Measurements from ENCODE around the gene NPB. TPM values are rescaled to one million over a fixed set of nuclear protein-coding genes. Genes with fewer than 3 reads are reported as not detected.

NPB gene
- polyA plus RNA-seq, 1 donor (not counting 4 experiments of a cell fraction or from before 2014, with no cell fraction given): not detected

DNA sequence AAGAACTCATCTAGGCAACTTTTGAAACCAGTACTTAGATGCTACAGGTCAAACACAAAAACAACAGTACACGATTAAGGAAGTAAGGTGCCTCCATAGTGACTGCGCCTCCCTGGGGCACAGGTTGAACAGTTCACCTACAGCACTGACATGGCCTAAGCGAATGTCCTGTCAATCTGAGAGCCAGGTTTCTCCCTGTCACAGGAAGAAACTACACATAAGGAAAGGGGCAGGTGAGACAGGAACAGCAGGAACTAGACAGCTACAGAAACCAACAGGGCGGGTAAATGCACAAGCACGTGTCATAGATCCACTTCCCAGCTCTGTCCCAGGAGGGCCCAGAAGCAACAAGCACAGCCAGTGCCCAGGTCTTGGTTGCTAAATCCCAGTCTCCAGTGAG, 22.9 kb upstream of the NPB start:
- no peaks in the 10 kb centered on the region for H3K9me3 ChIP-seq (ENCODE audit: control insufficient read depth, low read depth, low read length)
- H3K36me3 ChIP-seq (ENCODE audit: control insufficient read depth in 2 of 2, extremely low read depth in 1 of 2, insufficient read depth in 2 of 2, low read length in 2 of 2): peaks cover 7 to 20% of the 10 kb centered on the region in 2 experiments
- H3K9ac ChIP-seq (ENCODE audit: control insufficient read depth, extremely low read depth, insufficient read depth, low read length): no peak overlapping the region
- dilution Hi-C loops (cut with MboI; ENCODE audit: extremely low pct_ligation_motif_present, low sequenced_read_pairs): no loop called here
- no peak overlapping the region for H3K27ac ChIP-seq (ENCODE audit: control insufficient read depth, insufficient read depth, low read length)
- H3K4me2 ChIP-seq (ENCODE audit: control insufficient read depth, extremely low read depth, insufficient read depth, low read depth, low read length): no peak overlapping the region
- H4K20me1 ChIP-seq (ENCODE audit: control insufficient read depth, extremely low read depth, insufficient read depth, low read length): no peaks in the 10 kb centered on the region
- TF ChIP-seq, protein P1, sequence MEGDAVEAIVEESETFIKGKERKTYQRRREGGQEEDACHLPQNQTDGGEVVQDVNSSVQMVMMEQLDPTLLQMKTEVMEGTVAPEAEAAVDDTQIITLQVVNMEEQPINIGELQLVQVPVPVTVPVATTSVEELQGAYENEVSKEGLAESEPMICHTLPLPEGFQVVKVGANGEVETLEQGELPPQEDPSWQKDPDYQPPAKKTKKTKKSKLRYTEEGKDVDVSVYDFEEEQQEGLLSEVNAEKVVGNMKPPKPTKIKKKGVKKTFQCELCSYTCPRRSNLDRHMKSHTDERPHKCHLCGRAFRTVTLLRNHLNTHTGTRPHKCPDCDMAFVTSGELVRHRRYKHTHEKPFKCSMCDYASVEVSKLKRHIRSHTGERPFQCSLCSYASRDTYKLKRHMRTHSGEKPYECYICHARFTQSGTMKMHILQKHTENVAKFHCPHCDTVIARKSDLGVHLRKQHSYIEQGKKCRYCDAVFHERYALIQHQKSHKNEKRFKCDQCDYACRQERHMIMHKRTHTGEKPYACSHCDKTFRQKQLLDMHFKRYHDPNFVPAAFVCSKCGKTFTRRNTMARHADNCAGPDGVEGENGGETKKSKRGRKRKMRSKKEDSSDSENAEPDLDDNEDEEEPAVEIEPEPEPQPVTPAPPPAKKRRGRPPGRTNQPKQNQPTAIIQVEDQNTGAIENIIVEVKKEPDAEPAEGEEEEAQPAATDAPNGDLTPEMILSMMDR (optimal IDR thresholded peaks at IDR 0.05 in 1 of 3, IDR thresholded peaks at IDR 0.05 in 1 of 3, conservative IDR thresholded peaks at IDR 0.05 in 1 of 3; ENCODE audit: extremely low read depth in 1 of 3, insufficient read depth in 2 of 3, low read length in 3 of 3): no peak
- TF ChIP-seq EZH2 (IDR thresholded peaks at IDR 0.05; ENCODE audit: low read length): no peak
- peaks cover under 1% of the 10 kb centered on the region for H3K79me2 ChIP-seq (ENCODE audit: control insufficient read depth, insufficient read depth, low read length)
- FAIRE-seq (no peak), DNase-seq (ENCODE audit: low read depth, low spot score) (no peak)
- H3K9me1 ChIP-seq (ENCODE audit: control insufficient read depth, extremely low read depth, insufficient read depth, low read length): no peaks in the 10 kb centered on the region
- H2AFZ ChIP-seq (ENCODE audit: control insufficient read depth, low read length): no peak overlapping the region
- no peaks in the 10 kb centered on the region for H3K4me1 ChIP-seq (ENCODE audit: control insufficient read depth, extremely low read depth, insufficient read depth, low read length)
- H3K27me3 ChIP-seq (ENCODE audit: control insufficient read depth, extremely low read depth, insufficient read depth, low read length): no peaks in the 10 kb centered on the region
- no peak overlapping the region for H3K4me3 ChIP-seq (ENCODE audit: control insufficient read depth in 2 of 3, extremely low read depth in 1 of 3, insufficient read depth in 2 of 3, low read depth in 1 of 3, low read length in 3 of 3)

DNA sequence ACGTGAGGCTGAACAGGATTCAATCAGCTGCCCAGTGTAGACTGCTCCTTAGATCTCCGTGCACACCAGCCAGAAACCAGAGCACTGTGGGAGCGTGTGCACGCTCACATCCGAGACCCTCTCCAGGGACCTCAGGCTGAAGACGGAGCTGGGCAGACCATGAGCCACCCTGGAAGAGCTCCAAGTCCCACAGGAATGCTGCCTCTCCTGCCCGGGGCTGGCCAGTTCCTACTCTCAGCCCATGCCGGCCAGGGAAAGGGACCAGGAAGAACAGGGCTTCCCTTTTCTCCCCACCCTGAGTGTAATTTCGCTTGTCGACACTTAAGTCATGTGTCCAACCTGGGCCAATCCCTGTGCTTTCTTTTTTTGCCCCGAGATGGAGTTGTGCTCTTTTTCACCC, 17.5 kb upstream of the NPB start:
- H3K4me2 ChIP-seq (ENCODE audit: control insufficient read depth, extremely low read depth, insufficient read depth, low read depth, low read length): no peak overlapping the region
- TF ChIP-seq, protein P1 (optimal IDR thresholded peaks at IDR 0.05 in 1 of 3, IDR thresholded peaks at IDR 0.05 in 1 of 3, conservative IDR thresholded peaks at IDR 0.05 in 1 of 3; ENCODE audit: extremely low read depth in 1 of 3, insufficient read depth in 2 of 3, low read length in 3 of 3): no peak
- TF ChIP-seq EZH2 (IDR thresholded peaks at IDR 0.05; ENCODE audit: low read length): no peak
- H3K9me3 ChIP-seq (ENCODE audit: control insufficient read depth, low read depth, low read length): no peaks in the 10 kb centered on the region
- dilution Hi-C loops (cut with MboI; ENCODE audit: extremely low pct_ligation_motif_present, low sequenced_read_pairs): no loop called here
- peaks cover 4% of the 10 kb centered on the region for H3K4me1 ChIP-seq (ENCODE audit: control insufficient read depth, extremely low read depth, insufficient read depth, low read length)
- H3K79me2 ChIP-seq (ENCODE audit: control insufficient read depth, insufficient read depth, low read length): peaks cover 38% of the 10 kb centered on the region
- FAIRE-seq: no peak
- DNase-seq (ENCODE audit: low read depth, low spot score): no peak
- H3K27me3 ChIP-seq (ENCODE audit: control insufficient read depth, extremely low read depth, insufficient read depth, low read length): no peaks in the 10 kb centered on the region
- no peaks in the 10 kb centered on the region for H3K9me1 ChIP-seq (ENCODE audit: control insufficient read depth, extremely low read depth, insufficient read depth, low read length)
- no peak overlapping the region for H3K9ac ChIP-seq (ENCODE audit: control insufficient read depth, extremely low read depth, insufficient read depth, low read length)
- peaks cover 34 to 44% of the 10 kb centered on the region in 2 experiments for H3K36me3 ChIP-seq (ENCODE audit: control insufficient read depth in 2 of 2, extremely low read depth in 1 of 2, insufficient read depth in 2 of 2, low read length in 2 of 2)
- no peaks in the 10 kb centered on the region for H4K20me1 ChIP-seq (ENCODE audit: control insufficient read depth, extremely low read depth, insufficient read depth, low read length)
- no peak overlapping the region for H3K4me3 ChIP-seq (ENCODE audit: control insufficient read depth in 2 of 3, extremely low read depth in 1 of 3, insufficient read depth in 2 of 3, low read depth in 1 of 3, low read length in 3 of 3)
- no peak overlapping the region for H2AFZ ChIP-seq (ENCODE audit: control insufficient read depth, low read length)
- H3K27ac ChIP-seq (ENCODE audit: control insufficient read depth, insufficient read depth, low read length): no peak overlapping the region
